ENCODE data around the gene BHLHA15. TPM values are rescaled to one million over a fixed set of nuclear protein-coding genes. Genes with fewer than 3 reads are reported as not detected.

Gene BHLHA15
- total RNA-seq, 1 donor from 2014 or later, result 0.35 TPM

DNA sequence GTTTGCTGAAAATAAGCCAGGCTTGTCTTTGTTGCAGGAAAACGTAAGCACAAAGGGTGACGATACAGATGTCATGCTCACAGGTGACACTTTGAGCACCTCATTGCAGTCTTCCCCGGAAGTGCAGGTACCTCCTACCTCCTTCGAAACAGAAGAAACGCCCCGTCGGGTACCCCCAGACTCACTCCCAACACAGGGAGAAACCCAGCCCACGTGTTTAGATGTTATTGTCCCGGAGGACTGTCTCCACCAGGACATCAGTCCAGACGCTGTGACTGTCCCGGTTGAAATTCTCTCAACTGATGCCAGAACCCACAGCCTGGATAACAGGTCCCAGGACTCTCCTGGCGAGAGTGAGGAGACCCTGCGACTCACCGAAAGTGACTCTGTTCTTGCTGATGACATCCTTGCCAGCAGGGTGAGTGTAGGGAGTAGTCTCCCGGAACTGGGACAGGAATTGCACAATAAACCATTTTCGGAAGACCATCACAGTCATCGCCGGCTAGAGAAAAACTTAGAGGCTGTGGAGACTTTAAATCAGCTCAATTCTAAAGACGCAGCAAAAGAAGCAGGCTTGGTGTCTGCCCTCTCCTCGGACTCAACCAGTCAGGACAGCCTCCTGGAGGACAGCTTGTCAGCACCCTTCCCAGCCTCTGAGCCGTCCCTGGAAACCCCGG, 18.3 kb upstream of the BHLHA15 start:
- H3K27me3 Mint-ChIP-seq, result peaks cover 11% of the 10 kb centered on the region
- H3K4me3 Mint-ChIP-seq, result no peak overlapping the region
- H3K4me1 Mint-ChIP-seq, result no peaks in the 10 kb centered on the region
- intact Hi-C loops (cut with micrococcal nuclease), result no loop called here
- H3K27ac Mint-ChIP-seq, result no peak overlapping the region
- H3K36me3 Mint-ChIP-seq (ENCODE audit: low read depth), result peaks cover 71% of the 10 kb centered on the region
- TF ChIP-seq, protein P1, sequence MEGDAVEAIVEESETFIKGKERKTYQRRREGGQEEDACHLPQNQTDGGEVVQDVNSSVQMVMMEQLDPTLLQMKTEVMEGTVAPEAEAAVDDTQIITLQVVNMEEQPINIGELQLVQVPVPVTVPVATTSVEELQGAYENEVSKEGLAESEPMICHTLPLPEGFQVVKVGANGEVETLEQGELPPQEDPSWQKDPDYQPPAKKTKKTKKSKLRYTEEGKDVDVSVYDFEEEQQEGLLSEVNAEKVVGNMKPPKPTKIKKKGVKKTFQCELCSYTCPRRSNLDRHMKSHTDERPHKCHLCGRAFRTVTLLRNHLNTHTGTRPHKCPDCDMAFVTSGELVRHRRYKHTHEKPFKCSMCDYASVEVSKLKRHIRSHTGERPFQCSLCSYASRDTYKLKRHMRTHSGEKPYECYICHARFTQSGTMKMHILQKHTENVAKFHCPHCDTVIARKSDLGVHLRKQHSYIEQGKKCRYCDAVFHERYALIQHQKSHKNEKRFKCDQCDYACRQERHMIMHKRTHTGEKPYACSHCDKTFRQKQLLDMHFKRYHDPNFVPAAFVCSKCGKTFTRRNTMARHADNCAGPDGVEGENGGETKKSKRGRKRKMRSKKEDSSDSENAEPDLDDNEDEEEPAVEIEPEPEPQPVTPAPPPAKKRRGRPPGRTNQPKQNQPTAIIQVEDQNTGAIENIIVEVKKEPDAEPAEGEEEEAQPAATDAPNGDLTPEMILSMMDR (IDR thresholded peaks at IDR 0.05), result no peak
- ChIA-PET CTCF (no interaction called here), POLR2A (no interaction called here)
- ATAC-seq (ENCODE audit: low read depth) (no peak), DNase-seq (no peak)
- H3K9me3 Mint-ChIP-seq, result no peaks in the 10 kb centered on the region

- Mint-ChIP-seq H3K9me3 (no peaks in the 10 kb centered on the region), H3K27me3 (peaks cover 11% of the 10 kb centered on the region), H3K27ac (no peak overlapping the region), H3K36me3 (ENCODE audit: low read depth) (peaks cover 71% of the 10 kb centered on the region), H3K4me1 (no peaks in the 10 kb centered on the region), H3K4me3 (no peak overlapping the region)
- TF ChIP-seq, protein P1 (IDR thresholded peaks at IDR 0.05), result no peak
- ATAC-seq (ENCODE audit: low read depth), result no peak
- intact Hi-C loops (cut with micrococcal nuclease), result no loop called here
- DNase-seq, result no peak
- ChIA-PET POLR2A (no interaction called here), CTCF (no interaction called here)
These were observed 17.6 kb upstream of the BHLHA15 start for GRCh38 chr7:98193474-98194180.

DNA sequence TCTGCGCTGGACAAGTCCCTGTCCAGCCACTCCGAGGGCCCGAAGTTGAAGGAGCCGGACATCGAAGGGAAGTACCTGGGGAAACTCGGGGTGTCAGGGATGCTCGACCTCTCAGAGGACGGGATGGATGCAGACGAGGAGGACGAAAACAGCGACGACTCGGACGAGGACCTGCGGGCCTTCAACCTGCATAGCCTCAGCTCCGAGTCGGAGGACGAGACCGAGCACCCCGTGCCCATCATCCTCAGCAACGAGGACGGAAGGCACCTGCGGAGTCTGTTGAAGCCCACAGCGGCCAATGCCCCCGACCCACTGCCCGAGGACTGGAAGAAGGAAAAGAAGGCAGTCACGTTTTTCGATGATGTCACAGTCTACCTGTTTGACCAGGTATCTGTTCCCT, 17.1 kb upstream of the BHLHA15 start:
- Mint-ChIP-seq H3K27ac (no peak overlapping the region), H3K4me1 (peaks cover 3% of the 10 kb centered on the region), H3K4me3 (no peak overlapping the region), H3K27me3 (peaks cover 11% of the 10 kb centered on the region), H3K9me3 (no peaks in the 10 kb centered on the region), H3K36me3 (ENCODE audit: low read depth) (peaks cover 66% of the 10 kb centered on the region)
- TF ChIP-seq, protein P1 (IDR thresholded peaks at IDR 0.05), result no peak
- DNase-seq (no peak), ATAC-seq (ENCODE audit: low read depth) (no peak)
- CTCF ChIA-PET, result no interaction called here
- intact Hi-C loops (cut with micrococcal nuclease), result no loop called here
- POLR2A ChIA-PET, result no interaction called here

DNA sequence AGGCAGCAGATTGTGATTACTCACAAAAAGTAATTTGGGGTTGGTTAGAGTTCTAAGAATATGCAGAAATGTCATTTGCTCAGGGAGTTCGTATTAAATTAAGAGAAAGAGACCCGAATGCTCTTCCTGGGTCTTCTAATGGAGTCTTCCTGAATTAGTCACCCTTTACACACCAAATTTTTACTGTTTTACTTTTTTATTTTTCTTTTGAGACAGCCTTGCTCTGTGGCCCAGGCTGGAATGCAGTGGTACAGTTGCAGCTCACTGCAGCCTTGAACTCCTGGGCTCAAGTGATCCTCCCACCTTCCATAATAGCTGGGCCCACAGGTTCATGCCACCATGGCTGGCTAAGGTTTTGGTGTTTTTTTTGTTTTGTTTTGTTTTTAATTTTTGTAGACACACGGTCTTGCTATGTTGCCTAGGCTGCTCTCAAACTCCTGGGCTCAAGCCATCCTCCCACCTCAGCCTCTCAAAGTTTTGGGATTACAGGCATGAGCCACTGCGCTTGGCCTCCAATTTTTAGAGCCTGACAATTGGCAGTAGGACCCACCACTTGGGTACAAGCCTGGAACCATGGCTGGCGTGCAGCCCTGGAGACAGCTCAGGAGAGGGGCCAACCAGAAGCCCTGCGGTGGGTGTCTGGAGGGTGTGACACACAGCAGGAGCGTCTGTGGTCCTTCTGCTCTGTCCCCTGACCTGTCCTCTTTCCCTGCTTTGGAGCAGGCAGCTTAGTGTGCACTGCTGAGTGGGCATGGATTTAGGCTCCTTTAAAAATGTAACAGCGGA, 16.4 kb upstream of the BHLHA15 start:
- Mint-ChIP-seq H3K4me3 (no peak overlapping the region), H3K9me3 (no peaks in the 10 kb centered on the region), H3K4me1 (peaks cover 9% of the 10 kb centered on the region), H3K27me3 (peaks cover 11% of the 10 kb centered on the region), H3K36me3 (ENCODE audit: low read depth) (peaks cover 61% of the 10 kb centered on the region), H3K27ac (no peak overlapping the region)
- ATAC-seq (ENCODE audit: low read depth) (no peak), DNase-seq (no peak)
- intact Hi-C loops (cut with micrococcal nuclease), result no loop called here
- TF ChIP-seq, protein P1 (IDR thresholded peaks at IDR 0.05), result no peak
- ChIA-PET CTCF (no interaction called here), POLR2A (no interaction called here)
